Measurements from ENCODE around the gene ZC2HC1B.
"Not testable (repeated sequence)": the region's sequence is repeated elsewhere in the genome, so short reads cannot be mapped to it uniquely, and the experiment has no call there.

ZC2HC1B gene

GRCh38 chr6:143871202-143871730, 7.0 kb downstream of the ZC2HC1B start:
- not testable (repeated sequence) for DNase-seq

- no peak for DNase-seq
These were observed 7.9 kb downstream of the ZC2HC1B start for GRCh38 chr6:143872201-143872600.

DNA sequence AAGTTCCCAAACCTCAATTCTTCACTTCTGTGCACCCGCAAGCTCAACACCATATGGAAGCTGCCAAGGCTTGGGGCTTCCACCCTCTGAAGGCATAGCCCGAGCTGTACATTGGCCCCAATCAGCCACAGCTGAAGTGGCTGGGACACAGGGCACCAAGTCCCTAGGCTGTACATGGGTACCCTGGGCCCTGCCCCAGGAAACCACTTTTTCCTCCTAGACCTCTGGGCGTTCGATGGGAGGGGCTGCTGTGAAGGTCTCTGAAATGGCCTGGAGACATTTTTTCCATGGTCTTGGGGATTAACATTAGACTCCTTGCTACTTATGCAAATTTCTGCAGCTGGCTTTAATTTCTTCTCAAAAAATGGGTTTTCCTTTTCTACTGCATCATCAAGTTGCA, 9.3 kb downstream of the ZC2HC1B start:
- not testable (repeated sequence) for DNase-seq

GRCh38 chr6:143874503-143874902, 10.2 kb downstream of the ZC2HC1B start:
- not testable (repeated sequence) for DNase-seq

- no peak for DNase-seq
These were observed 13.5 kb downstream of the ZC2HC1B start for GRCh38 chr6:143877584-143878271.

- DNase-seq = no peak
These were observed 14.0 kb downstream of the ZC2HC1B start for GRCh38 chr6:143878272-143878760.

DNA sequence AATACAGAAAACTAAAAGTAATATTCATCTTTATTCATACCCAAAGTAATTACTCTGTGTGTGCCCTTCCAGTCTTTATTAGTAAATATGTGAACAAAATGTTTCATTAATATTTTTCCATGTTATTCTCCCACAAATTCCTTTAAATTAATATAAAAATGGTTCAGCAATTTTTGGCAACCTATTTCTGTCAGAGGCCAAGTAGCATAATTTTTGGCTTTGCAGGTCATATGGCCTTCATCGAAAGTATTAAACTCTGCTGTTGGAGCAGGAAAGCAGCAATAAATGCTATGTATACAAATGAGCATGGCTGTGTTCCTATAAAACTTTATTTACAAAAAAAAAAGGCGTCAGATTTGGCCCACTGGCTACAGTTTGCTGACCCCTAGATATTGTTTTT, 16.1 kb downstream of the ZC2HC1B start:
- no peak for DNase-seq

DNA sequence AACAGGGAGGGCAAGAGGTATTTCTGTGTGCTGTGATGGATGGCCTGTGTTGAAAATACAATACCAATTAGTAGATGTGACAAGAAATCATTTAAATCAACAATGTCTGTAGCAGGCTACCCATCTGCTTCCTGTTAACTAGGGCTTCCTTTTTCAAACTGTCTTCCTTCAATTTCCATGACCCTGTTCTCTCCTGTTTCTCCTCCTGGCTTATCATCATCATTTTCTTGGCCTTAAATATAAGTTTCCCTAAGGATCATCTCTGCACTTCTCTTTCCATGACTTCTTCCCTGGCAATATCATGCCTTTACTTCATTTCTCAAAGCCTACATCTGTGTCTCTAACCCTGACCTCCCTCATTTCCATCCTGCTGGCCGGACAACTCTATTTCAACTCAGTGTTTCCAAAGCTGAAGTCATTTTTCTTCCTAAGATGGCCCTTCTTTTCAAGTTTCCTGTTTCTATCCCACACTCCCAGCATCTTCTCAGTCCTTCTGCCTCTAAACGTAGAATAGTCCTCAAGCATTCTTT, 18.2 kb downstream of the ZC2HC1B start:
- DNase-seq = no peak

DNA sequence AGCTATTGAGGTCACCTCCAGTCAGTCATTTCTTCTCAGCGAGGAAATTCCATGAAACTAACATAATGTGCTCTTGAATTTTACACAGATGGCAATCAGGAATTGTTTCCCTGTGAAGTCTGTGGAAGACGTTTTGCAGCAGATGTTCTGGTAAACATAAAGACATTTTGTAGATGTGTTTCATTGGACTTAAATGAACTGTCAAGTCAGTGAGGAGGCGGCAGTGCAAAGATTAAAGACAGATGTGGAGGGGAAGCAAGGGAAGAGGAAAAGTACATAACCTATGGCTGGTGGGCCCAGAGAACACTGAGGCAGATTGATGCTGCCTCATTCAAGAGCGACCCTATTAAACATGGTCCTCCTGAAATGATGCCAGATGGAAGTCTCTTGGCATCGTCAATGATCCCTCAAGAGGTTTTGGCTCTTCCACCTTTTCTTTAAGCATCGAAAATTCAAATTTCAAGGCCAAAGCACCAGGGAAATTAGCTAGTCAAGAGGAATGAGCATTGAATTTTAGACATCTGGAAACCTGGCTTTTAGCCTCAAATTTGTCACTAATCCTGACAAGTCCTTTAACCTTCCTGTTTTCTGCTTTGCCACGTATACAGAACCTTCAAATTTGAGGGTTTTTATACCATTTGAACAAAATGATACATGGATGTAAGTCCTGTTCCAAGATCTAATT, 20.1 kb downstream of the ZC2HC1B start:
- DNase-seq = no peak

GRCh38 chr6:143885116-143885515, 20.8 kb downstream of the ZC2HC1B start:
- DNase-seq = no peak

DNA sequence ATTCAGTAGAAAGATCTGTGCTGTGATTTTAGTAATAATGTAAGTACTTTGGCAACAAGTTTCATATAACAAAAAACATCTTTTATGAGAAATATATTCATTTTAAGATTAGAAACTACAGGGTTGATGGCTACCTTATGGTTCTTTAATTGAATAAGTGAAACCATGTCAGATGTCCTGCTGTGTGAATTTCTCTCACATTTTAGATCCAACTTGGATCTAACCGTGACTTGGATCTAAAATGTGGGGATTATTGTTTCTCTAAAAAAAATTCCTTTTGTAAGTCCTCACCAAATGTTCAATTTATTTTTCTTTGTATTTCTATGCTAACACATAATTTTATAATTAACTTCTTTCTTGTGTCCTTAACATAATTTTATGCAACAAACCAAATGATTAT, 30.4 kb downstream of the ZC2HC1B start:
- no peak for DNase-seq

- no peak for DNase-seq
These were observed 32.0 kb downstream of the ZC2HC1B start for GRCh38 chr6:143896126-143896860.

GRCh38 chr6:143900358-143900757, 36.1 kb downstream of the ZC2HC1B start:
- DNase-seq = no peak

GRCh38 chr6:143901885-143902750, 37.8 kb downstream of the ZC2HC1B start:
- no peak for DNase-seq

- no peak for DNase-seq
These were observed 38.6 kb downstream of the ZC2HC1B start for GRCh38 chr6:143902827-143903226.

GRCh38 chr6:143911028-143911427, 46.8 kb downstream of the ZC2HC1B start:
- no peak for DNase-seq

DNA sequence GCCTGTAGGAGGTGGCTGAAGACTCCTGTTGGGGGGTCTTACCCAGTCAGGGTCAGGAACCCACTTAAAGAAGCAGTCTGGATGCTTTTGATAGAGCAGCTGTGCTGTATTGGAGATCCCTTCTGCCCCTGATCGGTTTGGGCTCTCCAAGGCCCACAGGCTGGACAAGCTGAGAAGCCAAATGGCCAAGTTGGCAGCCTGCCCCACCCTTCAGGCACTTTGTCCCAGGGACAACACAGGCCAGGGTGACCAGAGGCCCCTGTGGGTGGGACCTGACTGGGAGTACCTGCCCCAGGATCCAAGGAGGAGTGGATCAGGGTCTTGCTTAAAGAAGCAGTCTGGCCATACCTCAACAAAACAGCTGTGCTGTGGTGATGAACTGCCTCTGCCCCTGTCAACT, 48.4 kb downstream of the ZC2HC1B start:
- DNase-seq = no peak

GRCh38 chr6:143917026-143917425, 52.8 kb downstream of the ZC2HC1B start:
- not testable (repeated sequence) for DNase-seq

DNA sequence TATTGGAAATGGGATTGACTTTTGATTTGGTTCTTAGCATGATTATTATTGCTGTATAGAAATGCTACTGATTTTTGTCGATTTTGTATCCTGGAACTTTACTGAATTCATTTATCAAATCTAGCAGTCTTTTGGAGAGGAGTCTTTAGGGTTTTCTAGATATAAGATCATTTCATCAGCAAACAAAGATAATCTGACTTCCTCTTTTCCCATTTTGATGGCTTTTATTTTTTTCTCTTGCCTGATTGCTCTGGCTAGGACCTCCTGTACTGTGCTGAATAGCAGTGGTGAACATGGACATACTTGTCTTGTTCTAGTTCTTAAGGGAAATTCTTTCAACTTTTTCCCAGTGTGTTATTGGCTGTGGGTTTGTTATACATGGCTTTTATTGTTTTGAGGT, 64.6 kb downstream of the ZC2HC1B start:
- DNase-seq = no peak

- no peak for DNase-seq
These were observed 65.7 kb downstream of the ZC2HC1B start for GRCh38 chr6:143929975-143930374.

DNA sequence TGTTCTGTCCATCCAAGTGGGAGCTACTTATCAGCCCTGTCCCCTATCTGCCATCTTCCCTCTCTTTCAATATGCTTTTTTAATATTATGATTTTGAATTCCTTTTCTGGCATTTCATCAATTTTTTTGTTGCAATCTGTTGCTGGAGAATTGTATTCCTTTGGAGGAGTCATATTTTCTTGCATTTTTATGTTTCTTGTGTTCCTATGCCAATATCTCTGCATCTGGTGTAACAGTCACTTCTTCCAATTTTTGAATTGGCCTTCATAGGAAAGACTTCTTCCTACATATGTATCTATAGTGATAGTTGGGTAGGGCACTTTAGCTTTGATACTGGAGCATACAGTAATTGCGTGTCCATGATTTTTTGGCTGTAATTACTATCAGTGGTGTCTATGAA, 70.1 kb downstream of the ZC2HC1B start:
- DNase-seq = no peak

DNA sequence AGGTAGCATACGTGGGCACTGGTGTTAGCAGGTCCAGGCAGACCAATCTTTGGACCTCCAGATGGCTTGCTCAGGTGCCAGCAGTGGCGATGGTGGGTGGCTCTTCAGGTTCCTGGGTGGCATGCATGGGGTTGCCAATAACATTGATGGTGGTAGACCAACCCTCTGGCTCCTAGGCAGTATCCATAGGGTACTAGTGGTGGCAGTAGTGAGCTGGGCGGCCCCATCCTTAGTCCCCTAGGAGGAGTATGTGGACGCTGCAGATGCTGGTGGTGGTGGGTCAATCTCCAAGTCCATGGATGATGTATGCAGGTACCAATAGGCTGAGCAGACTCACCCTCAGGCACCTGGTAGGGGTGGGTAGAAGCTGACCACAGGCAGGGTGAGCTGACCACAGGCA, 70.6 kb downstream of the ZC2HC1B start:
- DNase-seq = no peak
